GM19351 (cell line): ENCODE measurements around the gene MRPL37.

Source experiments
- ATAC-seq: cut with Tn5 transposase; IDR thresholded peaks from one replicate; pipeline ENCODE4 v1.9.1; 2021; ENCODE audit warnings: mild to moderate bottlenecking, moderate library complexity; ENCODE audit not compliant: unreplicated experiment

Gene MRPL37

GRCh38 chr1:54238353-54239034 lies 38.5 kb downstream of the MRPL37 start:
- no peak for ATAC-seq

GRCh38 chr1:54239035-54239383 lies 39.0 kb downstream of the MRPL37 start:
- ATAC-seq, result no peak

- no peak for ATAC-seq
These were observed 39.7 kb downstream of the MRPL37 start for GRCh38 chr1:54239631-54240031.

GRCh38 chr1:54240741-54241335 lies 40.9 kb downstream of the MRPL37 start:
- no peak for ATAC-seq

- no peak for ATAC-seq
These were observed 41.4 kb downstream of the MRPL37 start for GRCh38 chr1:54241364-54241763.

- ATAC-seq, result no peak
These were observed 43.1 kb downstream of the MRPL37 start for GRCh38 chr1:54243022-54243421.

- no peak for ATAC-seq
These were observed 44.7 kb downstream of the MRPL37 start for GRCh38 chr1:54244655-54245054.

- no peak for ATAC-seq
These were observed 45.5 kb downstream of the MRPL37 start for GRCh38 chr1:54245501-54245900.

- ATAC-seq, result no peak
These were observed 46.3 kb downstream of the MRPL37 start for GRCh38 chr1:54246116-54246721.

- ATAC-seq, result no peak
These were observed 48.0 kb downstream of the MRPL37 start for GRCh38 chr1:54247863-54248515.

- no peak for ATAC-seq
These were observed 49.0 kb downstream of the MRPL37 start for GRCh38 chr1:54248966-54249365.

- ATAC-seq, result no peak
These were observed 50.0 kb downstream of the MRPL37 start for GRCh38 chr1:54249819-54250435.

GRCh38 chr1:54250670-54251069 lies 50.7 kb downstream of the MRPL37 start:
- ATAC-seq, result no peak

- no peak for ATAC-seq
These were observed 52.5 kb downstream of the MRPL37 start for GRCh38 chr1:54252371-54252936.

- no peak for ATAC-seq
These were observed 53.5 kb downstream of the MRPL37 start for GRCh38 chr1:54253480-54253879.

- no peak for ATAC-seq
These were observed 54.1 kb downstream of the MRPL37 start for GRCh38 chr1:54254055-54254454.

GRCh38 chr1:54255026-54255702 lies 55.2 kb downstream of the MRPL37 start:
- no peak for ATAC-seq

- ATAC-seq, result no peak
These were observed 56.8 kb downstream of the MRPL37 start for GRCh38 chr1:54256522-54257345.

GRCh38 chr1:54257346-54257620 lies 57.3 kb downstream of the MRPL37 start:
- ATAC-seq, result no peak

GRCh38 chr1:54257876-54258275 lies 57.9 kb downstream of the MRPL37 start:
- ATAC-seq, result no peak
